ENCODE results near the gene CEP112.

The CEP112 gene

GRCh38 chr17:65685110-65685509 is 506.8 kb downstream of the CEP112 start (continued):
- TF ChIP-seq PATZ1 (CRISPR knock-in tag; IDR thresholded peaks at IDR 0.05; ENCODE audit: borderline replicate concordance) (no peak), ZNF8 (CRISPR knock-in tag; IDR thresholded peaks at IDR 0.05) (no peak), ZFP30 (CRISPR knock-in tag; IDR thresholded peaks at IDR 0.05) (no peak)

- TF ChIP-seq CSRNP3 (CRISPR knock-in tag; IDR thresholded peaks at IDR 0.05): no peak
- no peak for TF ChIP-seq CSDC2 (CRISPR knock-in tag; IDR thresholded peaks at IDR 0.05)
- TF ChIP-seq ISL1 (CRISPR knock-in tag; IDR thresholded peaks at IDR 0.05): no peak
- no peak for TF ChIP-seq ZC3H10 (CRISPR knock-in tag; IDR thresholded peaks at IDR 0.05)
- no peak for TF ChIP-seq ZFP30 (CRISPR knock-in tag; IDR thresholded peaks at IDR 0.05)
- no peak for TF ChIP-seq OSR1 (CRISPR knock-in tag; IDR thresholded peaks at IDR 0.05)
- no peak for TF ChIP-seq GLIS3 (CRISPR knock-in tag; IDR thresholded peaks at IDR 0.05)
- no peak for TF ChIP-seq CREB5 (CRISPR knock-in tag; IDR thresholded peaks at IDR 0.05; ENCODE audit: low read depth)
- TF ChIP-seq TCF4 (CRISPR knock-in tag; IDR thresholded peaks at IDR 0.05; ENCODE audit: borderline replicate concordance): no peak
- TF ChIP-seq TSHZ2 (CRISPR knock-in tag; IDR thresholded peaks at IDR 0.05): no peak
- TF ChIP-seq RARB (CRISPR knock-in tag; IDR thresholded peaks at IDR 0.05): no peak
- no peak for TF ChIP-seq SNAI2 (CRISPR knock-in tag; IDR thresholded peaks at IDR 0.05)
- TF ChIP-seq BACH2 (CRISPR knock-in tag; IDR thresholded peaks at IDR 0.05; ENCODE audit: borderline replicate concordance): no peak
- no peak for TF ChIP-seq TOX (CRISPR knock-in tag; IDR thresholded peaks at IDR 0.05; ENCODE audit: borderline replicate concordance)
- no peak for TF ChIP-seq ARNTL (CRISPR knock-in tag; IDR thresholded peaks at IDR 0.05; ENCODE audit: borderline replicate concordance, low read depth)
- no peak for TF ChIP-seq ZNF565 (CRISPR knock-in tag; conservative IDR thresholded peaks at IDR 0.05; ENCODE audit: low read depth)
- no peak for TF ChIP-seq PATZ1 (CRISPR knock-in tag; IDR thresholded peaks at IDR 0.05; ENCODE audit: borderline replicate concordance)
- no peak for TF ChIP-seq ZFP3 (CRISPR knock-in tag; IDR thresholded peaks at IDR 0.05)
- no peak for ATAC-seq
These were observed 507.3 kb downstream of the CEP112 start for GRCh38 chr17:65684631-65685030.

- ATAC-seq: no peak
- TF ChIP-seq TCF4 (CRISPR knock-in tag; IDR thresholded peaks at IDR 0.05; ENCODE audit: borderline replicate concordance): no peak
- no peak for TF ChIP-seq ISL1 (CRISPR knock-in tag; IDR thresholded peaks at IDR 0.05)
- no peak for TF ChIP-seq TOX (CRISPR knock-in tag; IDR thresholded peaks at IDR 0.05; ENCODE audit: borderline replicate concordance)
- no peak for TF ChIP-seq BACH2 (CRISPR knock-in tag; IDR thresholded peaks at IDR 0.05; ENCODE audit: borderline replicate concordance)
- no peak for TF ChIP-seq PATZ1 (CRISPR knock-in tag; IDR thresholded peaks at IDR 0.05; ENCODE audit: borderline replicate concordance)
- no peak for TF ChIP-seq SNAI2 (CRISPR knock-in tag; IDR thresholded peaks at IDR 0.05)
- TF ChIP-seq GLIS3 (CRISPR knock-in tag; IDR thresholded peaks at IDR 0.05): no peak
- TF ChIP-seq POU6F1 (CRISPR knock-in tag; IDR thresholded peaks at IDR 0.05; ENCODE audit: borderline replicate concordance, low read depth): no peak
- no peak for TF ChIP-seq ZC3H10 (CRISPR knock-in tag; IDR thresholded peaks at IDR 0.05)
- TF ChIP-seq CREB5 (CRISPR knock-in tag; IDR thresholded peaks at IDR 0.05; ENCODE audit: low read depth): no peak
- no peak for TF ChIP-seq ZFP30 (CRISPR knock-in tag; IDR thresholded peaks at IDR 0.05)
- TF ChIP-seq ARNTL (CRISPR knock-in tag; IDR thresholded peaks at IDR 0.05; ENCODE audit: borderline replicate concordance, low read depth): no peak
- no peak for TF ChIP-seq CSDC2 (CRISPR knock-in tag; IDR thresholded peaks at IDR 0.05)
- TF ChIP-seq ZNF70 (CRISPR knock-in tag; IDR thresholded peaks at IDR 0.05): no peak
- no peak for TF ChIP-seq PPARA (CRISPR knock-in tag; IDR thresholded peaks at IDR 0.05; ENCODE audit: borderline replicate concordance)
- no peak for TF ChIP-seq ESRRG (CRISPR knock-in tag; IDR thresholded peaks at IDR 0.05)
- no peak for TF ChIP-seq ZNF565 (CRISPR knock-in tag; conservative IDR thresholded peaks at IDR 0.05; ENCODE audit: low read depth)
These were observed 508.5 kb downstream of the CEP112 start for GRCh38 chr17:65683428-65683827.
